Epithelial cell of prostate (primary cell): Measurements from ENCODE around the gene IPMK.
A peak's percentile ranks its signal among the peaks of the same experiment; 100 is the strongest.
"Not testable (repeated sequence)": the region's sequence is repeated elsewhere in the genome, so short reads cannot be mapped to it uniquely, and the experiment has no call there.

Source experiments
- DNase-seq: peaks from one replicate; pipeline ENCODE4 v3.0.0-alpha.2; 2011; ENCODE audit warnings: low read depth, low spot score
- H3K27ac ChIP-seq: fragments of 450-650 bp; 2 replicates; pipeline ENCODE4 v1.5.1; 2017; ENCODE audit warnings: mild to moderate bottlenecking

Gene IPMK

DNA sequence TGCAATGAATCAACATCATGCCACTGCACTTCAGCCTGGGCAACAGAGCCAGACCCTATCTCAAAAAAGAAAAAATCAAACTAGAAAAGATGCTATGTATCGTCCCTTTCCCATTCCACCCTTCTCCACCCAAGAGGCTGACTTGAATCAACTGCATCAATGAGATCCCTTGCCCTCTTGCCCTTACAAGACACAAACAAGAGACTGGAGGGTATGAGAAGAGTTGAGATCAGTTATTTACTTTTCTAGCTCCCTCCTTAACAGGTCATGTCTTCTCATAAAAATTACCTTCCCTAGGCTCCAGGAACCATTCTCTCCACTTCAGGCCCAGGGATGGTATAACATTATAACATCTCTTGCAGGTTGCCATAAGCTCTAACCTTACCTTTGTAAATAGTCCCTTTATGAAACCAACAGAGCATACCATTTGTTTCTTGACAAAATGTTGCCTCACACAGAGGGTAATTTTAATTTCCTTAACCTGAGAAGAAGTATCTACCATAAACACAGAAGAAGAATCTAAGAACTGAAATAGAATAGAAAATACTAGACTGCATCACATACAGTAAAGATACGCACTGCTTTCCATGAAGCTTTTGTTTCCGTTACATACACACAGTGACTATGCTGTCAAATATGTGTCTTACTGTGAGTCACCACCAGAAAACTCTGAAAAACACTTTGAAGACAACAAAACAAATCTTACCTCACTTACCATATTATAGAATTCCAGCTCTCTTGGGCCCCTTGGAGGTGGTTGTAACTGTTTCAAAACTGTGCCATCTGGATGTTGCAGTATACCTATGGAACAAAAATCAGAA, 30.5 kb downstream of the IPMK start:
- no peak for DNase-seq

DNA sequence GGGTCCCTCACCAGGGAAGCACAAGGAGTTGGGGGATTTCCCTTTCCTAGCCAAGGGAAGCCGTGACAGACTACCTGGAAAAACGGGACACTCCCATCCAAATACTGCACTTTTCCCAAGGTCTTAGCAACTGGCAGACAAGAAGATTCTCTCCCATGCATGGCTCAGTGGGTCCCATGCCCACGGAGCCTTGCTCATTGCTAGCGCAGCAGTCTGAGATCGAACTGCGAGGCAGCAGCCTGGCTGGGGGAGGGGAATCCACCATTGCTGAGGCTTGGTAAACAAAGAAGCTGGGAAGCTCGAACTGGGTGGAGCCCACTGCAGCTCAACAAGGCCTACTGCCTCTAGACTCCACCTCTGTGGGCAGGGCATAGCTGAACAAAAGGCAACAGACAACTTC, 37.8 kb downstream of the IPMK start:
- not testable (repeated sequence) for DNase-seq, H3K27ac ChIP-seq

More for the DNA sequence above, 30.5 kb downstream of the IPMK start:
- no peak overlapping the region for H3K27ac ChIP-seq

DNA sequence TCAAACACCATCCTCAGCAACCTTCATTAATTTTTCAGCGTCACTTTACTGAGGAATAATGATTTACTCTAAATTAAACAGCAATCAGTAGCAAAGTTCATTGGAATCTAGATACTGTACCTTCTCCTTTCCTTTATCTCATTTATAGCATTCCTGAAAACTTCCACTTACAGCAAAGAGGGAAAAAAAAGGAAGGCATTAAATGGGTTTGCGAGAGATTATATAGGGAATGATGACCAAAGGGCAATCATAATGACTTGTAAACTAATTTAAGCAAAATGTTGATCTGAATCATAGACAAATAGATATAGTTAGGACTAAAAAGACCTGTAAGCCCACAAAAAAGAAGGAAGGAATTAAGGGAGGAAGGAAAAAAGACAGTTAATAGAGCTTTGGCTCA, 42.0 kb downstream of the IPMK start:
- no peak for DNase-seq
- no peak overlapping the region for H3K27ac ChIP-seq

DNA sequence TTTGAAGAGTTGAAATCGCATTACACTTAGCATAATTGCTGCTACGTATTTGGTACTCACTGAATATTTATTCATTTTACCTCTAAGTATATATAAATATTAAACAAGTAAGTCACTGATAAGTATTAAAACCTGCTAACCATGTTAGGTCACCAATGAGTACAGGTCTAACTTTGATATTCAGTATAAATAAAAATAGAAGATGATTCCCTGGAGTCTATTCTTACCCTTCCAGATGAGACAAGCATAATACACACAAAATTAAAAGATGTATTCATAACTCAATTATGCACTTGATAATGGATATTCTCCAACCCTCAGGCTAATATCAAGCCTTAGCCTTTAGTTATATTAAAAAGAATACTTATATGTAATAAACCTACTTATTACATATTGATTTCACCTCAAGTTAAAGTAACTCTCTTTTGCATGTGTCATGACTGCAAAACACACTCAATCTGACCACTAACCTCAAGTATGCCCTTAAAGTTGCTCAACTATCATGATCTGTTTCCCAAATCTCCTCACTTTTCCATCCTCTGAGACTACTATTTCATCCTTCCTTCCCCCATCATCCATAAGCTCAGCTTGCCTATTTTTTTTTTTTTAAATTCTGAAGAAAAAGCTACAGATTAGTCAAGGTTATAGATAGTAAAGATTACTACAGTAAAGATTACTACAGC, 46.8 kb downstream of the IPMK start:
- no peak overlapping the region for H3K27ac ChIP-seq
- DNase-seq: no peak

DNA sequence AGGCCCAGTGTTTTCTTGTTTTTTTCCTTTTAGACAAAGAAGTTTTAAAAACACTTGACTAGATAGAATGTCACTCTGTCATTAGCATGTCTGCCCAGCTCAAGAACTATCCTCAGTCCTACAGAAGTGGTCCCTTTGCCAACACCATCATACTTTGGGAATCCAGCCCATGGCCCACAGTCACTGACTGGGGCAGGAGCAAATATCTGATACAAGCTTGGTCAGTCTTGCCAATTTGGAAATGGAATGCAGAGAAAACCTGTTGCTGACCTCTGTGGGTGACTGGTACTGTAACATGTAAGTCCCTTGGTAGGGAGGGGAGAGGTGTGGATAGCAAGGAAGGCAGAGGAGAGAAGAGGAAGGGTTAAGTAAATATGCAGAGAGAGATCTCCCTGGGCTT, 47.8 kb downstream of the IPMK start:
- no peak overlapping the region for H3K27ac ChIP-seq
- no peak for DNase-seq

DNA sequence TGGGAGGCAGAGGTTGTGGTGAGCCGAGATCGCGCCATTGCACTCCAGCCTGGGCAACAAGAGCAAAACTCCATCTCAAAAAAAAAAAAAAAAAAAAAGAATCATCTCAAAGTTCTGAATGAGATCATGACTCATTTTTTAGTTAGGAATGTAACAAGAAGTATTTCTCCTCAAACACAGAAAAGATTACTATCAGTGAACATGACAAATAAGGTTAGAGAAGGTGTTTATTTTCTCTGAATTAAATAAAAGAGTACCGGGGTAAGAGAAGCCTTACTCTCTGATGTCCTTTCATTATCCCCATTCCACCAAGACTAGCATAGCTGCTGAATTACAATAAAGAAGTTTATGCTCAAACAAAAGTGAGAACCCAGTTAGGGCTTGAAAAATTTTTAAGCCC, 50.1 kb downstream of the IPMK start:
- DNase-seq: no peak
- H3K27ac ChIP-seq: no peak overlapping the region

DNA sequence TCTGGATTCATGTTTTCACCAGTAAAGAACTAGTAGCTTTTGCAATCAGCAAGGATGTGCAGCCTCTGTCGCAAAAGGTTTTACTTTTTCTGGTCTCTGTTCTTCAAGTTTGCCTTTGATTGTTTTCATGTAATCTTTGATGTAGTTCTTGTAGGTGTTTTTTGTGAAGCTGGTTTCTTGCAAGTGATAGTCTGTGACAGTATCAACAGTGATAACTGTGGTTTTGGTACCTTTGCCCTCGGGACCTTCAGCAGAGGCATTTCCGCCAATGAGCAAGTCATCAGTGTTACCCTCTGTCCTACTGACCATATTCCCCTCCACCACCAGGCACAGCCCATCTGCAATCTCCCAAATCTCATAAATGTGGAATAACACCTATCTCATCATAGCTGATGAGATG, 55.1 kb downstream of the IPMK start:
- no peak overlapping the region for H3K27ac ChIP-seq
- no peak for DNase-seq

DNA sequence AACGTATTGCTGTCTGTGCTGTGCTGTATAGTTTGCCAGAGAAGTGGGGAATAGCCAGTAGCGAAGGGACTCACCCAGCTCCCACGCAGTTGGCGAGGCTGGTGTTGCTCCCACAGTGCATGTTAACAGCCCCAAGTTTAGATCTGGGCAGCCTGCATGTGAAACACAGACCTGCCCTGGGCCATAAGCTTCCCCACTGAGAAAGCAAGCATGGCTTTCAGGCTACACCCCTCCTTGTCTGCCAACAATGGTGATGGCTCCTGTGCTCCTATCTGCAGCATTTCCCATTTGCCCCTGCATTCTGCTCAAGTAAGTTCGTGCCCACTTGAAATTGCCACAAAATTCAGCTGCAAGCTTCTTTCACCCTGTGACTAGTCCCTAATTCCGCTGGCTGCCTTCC, 57.5 kb downstream of the IPMK start:
- H3K27ac ChIP-seq: no peak overlapping the region
- no peak for DNase-seq

DNA sequence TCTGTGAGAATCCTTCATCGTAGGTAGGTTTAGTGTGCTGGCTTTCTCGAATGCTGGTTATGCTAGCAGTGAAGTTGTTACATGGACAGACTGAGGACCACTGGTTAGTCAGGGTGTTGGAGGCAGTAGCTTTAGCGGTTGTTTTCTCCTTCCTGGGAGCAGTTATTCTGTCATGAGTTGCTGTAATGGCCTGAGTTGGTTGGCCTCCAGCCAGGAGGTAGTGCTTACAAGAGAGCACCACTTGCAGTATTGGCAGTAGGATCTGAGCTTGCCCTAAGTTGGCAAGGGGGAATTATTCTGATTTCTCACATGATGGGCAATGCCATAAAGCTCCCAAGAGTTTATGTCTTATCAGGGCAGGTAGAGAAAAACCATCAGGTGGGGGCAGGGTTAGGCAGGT, 58.0 kb downstream of the IPMK start:
- no peak overlapping the region for H3K27ac ChIP-seq
- DNase-seq: no peak

DNA sequence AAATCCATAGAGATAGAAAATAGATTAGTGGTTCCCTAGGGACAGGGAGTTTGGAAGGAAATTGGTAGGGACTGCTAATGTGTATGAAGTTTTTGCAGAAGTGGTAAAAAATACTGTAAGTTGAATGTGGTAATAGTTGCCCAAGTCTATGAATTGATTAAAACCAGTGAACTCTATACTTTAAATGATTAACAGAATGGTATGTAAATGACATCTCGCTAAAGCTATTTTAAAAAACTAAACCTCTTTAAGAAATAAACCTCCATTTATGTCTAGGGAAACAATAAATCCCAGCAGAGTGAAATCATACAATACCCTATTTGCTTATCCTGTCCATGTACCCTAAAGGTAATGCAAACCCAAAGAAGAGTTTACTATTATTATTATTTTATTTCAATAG, 61.4 kb downstream of the IPMK start:
- no peak for DNase-seq
- no peak overlapping the region for H3K27ac ChIP-seq

DNA sequence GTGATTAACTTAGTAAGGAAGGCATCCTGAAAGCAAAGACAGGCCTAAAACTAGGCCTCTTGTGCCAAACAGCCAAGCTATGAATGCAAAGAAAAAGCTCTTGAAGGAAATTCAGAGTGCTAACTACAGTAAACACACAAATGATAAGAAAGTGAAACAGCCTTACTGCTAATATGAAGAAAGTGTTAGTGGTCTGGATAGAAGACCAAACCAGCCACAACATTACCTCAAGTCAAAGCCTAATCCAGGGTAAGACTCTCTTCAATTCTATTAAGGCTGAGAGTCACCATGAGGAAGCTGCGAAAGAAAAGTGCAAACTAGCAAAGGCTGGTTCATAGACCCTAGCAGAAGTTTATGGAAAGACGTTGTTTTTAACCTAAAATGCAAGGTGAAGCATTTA, 66.0 kb downstream of the IPMK start:
- no peak for DNase-seq
- no peak overlapping the region for H3K27ac ChIP-seq

DNA sequence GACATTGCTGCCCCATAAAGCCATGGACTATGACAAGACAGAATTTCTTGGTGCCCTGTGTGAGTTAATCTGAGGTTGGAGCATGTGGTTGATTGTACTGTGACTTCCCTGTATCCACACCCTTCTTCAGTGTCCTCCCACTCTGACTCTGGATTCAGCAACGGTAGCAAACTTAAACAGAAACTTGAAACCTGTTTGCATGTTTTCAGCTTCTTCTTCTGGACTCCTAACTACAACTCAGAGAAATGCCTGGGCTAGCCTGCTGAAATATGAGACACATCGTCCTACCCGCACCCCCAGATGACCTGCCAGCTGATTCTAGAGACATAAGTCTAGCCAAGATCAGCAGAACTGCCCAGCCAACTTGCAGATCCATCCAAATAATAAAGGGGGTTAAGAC, 78.4 kb downstream of the IPMK start:
- DNase-seq: peak; percentile 22
- H3K27ac ChIP-seq: peak overlapping the region; percentile 9

DNA sequence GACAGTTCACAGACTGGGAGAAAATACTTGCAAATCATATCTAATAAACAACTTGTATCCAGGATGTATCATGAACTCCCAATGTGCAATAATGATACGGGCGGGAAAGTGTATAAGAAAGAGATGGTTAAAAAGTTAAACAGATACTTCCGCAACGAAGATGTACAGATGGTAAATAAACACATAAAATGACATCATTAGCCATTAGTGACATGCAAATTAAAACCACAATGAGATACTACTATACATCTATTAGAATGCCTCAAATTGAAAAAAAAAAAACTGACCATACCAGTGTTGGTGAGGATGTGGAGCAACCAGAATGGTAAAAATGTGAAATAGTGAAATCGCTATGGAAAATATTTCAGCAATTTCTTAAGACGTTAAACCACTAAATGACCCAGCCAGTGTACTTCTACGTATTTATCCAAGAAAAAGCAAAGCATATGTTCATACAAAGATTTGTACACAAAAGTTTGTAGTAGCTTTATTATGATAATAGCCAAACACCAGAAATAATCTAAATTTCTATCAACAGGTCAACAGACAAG, 83.5 kb downstream of the IPMK start:
- no peak for DNase-seq
- H3K27ac ChIP-seq: no peak overlapping the region

DNA sequence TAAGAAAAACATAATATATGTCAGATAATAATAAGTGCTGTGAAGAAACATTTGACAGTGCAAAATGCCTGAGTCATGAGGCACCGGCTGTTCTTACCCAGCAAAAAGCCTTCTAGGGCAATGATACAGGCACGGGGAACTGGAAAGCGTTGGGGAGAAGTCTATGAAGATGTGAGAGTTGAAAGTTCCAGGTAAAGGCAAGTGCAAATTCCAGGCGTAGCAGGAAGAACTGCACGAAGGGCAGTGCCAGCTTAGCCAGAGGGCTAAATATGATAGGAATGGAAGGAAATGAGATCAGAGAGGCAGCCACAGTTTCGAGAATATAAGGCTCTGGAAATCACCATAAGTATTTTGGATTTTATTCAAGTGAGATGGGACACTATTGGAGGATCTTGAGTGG, 87.0 kb downstream of the IPMK start:
- peak overlapping the region; percentile 51 for H3K27ac ChIP-seq
- peak; percentile 14 for DNase-seq

DNA sequence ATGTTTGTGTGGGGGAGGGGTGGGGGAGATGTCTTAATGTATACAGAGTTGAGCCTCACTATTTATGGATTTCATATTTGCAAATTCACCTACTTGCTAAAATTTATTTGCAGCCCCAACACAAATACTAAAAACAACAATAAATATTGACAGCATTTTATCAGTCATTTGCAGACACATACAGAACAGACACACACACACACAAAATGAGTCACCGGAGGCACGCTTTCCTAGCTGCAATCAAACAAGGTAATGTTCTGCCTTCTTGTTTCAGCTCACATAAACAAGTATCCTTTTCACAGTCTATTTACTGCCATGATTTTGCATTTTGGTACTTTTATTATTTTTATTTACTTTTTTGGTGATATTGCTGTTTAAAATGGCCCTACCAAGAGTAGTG, 88.5 kb downstream of the IPMK start:
- H3K27ac ChIP-seq: peak overlapping the region; percentile 51
- peak; percentile 41 for DNase-seq

DNA sequence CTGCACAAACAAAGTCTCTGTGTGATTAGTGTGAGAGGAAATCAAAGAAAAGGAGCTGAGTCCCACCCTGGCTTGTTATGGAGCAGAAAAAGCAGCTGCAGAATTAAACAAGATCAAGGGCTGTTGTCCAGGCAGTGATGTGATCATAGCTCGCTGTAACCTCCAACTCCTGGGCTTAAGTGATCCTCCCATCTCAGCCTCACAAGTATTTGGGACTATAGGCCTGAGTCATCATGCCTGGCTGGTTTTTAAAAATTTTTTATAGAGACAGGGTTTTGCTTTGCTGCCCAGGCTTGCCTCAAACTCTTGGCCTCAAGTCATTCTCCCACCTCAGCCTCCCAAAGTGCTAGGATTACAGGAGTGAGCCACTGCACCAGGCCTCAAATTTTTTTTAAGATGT, 88.9 kb downstream of the IPMK start:
- peak; percentile 20 for DNase-seq
- H3K27ac ChIP-seq: peak overlapping the region; percentile 51

DNA sequence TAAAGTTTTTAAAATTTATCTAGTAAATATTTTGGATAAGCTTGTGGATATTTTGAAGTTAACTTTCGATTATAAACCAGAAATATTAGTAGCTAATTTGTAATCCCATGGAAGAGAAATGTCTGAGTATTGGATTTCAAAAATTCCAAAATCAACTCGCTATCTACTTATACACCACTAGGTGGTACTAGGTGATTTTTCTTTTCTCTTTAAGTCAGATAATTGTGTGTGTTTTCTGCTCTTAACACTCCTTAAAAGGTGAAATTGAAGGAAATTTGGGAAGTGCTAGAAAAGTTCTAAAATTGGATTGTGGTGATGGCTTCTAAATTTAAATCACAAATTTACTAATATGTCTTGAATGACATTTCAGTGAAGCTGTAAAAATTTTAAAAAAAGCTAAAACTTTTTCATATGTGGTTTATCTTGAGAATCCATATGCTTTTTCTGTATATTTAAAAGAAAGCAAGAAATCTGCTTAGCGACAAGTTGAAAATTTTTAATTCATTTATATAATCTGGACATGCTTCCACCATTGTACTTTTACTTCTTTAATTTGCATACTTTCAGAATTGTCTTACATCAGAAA, 90.2 kb downstream of the IPMK start:
- no peak overlapping the region for H3K27ac ChIP-seq
- DNase-seq: no peak

DNA sequence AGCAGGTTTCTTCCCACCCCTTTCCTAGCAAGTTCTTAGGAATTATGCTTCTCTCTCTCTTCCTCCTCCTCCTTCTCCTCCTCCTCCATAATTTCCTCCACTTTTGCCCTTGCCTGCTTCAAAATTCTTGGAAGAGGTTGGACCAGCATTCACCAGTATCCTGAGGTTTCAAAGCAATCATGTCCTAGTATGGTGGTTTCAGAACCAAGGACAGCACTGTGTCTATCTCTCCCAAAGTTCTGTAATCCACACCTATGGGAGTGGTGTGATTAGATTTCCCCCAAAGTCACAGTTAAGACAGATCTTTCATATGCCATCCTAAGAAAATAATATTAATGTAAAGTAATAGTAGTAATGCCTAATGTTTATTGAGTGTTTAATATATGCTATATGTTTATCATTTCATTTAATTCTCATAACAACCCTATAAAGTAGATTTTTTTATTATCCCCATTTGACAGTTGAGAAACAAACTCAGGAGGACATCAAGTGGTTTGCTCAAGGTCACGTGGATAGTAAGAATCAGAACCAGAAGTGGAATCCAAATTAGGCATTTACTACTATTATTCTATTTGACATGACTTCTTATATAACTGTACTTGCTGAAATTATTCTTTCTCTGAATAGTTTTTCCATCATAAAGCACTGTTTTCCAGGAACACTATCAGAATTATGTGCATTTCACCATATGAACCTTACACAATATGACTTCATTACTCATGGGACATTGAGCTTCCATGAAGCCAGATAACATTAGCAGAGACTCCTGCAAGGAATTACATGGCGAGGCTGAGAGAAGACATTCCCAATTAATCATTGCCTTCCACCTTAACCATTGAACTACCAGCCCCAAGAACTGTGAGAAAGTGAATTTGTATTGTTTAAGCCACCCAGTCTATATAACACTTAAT, 91.4 kb downstream of the IPMK start:
- DNase-seq: no peak

DNA sequence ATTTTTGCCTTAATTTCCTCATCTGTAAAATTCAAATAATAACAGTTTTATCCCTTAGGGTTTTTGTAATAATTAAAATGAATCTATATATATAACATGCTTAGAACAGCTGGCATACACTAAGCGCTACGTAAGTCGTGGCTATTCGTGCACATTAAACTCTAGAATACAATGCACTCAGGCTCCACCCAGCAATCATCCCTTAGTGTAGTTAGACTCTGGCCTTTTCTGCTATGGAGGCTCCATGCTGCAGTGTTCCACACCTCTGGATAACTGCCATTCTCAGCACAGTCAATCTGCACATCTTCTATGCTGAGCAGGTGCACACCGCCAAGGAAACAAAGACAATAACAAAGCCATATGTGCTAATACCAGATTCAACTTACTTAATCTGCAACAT, 92.9 kb downstream of the IPMK start:
- DNase-seq: no peak
- H3K27ac ChIP-seq: no peak overlapping the region

More for the DNA sequence above, 91.4 kb downstream of the IPMK start:
- H3K27ac ChIP-seq: no peak overlapping the region

DNA sequence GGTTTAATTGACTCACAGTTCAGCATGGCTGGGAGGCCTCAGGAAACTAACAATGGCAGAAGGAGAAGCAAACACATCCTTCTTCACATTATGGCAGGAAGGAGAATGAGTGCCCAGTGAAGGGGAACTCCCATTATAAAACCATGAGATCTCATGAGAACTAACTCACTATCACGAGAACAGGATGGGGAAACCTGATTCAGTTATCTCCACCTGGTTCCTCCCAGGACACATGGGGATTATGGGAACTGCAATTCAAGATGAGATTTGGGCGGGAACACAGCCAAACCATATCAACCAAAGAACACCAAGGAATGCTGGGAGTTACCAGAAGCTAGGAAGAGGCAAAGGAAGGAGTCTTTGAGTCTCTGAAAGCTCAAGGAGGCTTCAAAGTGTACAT, 94.3 kb downstream of the IPMK start:
- no peak for DNase-seq

More for the DNA sequence above, 94.3 kb downstream of the IPMK start:
- no peak overlapping the region for H3K27ac ChIP-seq
